Tibial artery (tissue), 4 donors: Measurements from ENCODE around the gene RPL10A.

ENCODE experiments used
- DNase-seq, 2 donors: peaks; one replicate each; pipeline ENCODE4 v3.0.0-alpha.2; 2019
- H3K27ac ChIP-seq, 2 donors: fragments of 200-600 bp; sonication (generic) in 1 of 2; 1 replicate in 1 of 2; 2 replicates in 1 of 2; pipeline ENCODE4 v1.5.1; 2018 to 2019; ENCODE audit warnings: mild to moderate bottlenecking in 1 of 2
- H3K27me3 ChIP-seq, 2 donors: fragments of 200-600 bp; sonication (generic) in 1 of 2; one replicate each; pipeline versions ENCODE4 v1.5.1 to v1.6.0; 2016 to 2019
- H3K36me3 ChIP-seq, 3 donors: fragments of 200-600 bp; sonication (generic) in 2 of 3; one replicate each; pipeline ENCODE4 v1.5.1; 2016 to 2019; ENCODE audit warnings: mild to moderate bottlenecking in 2 of 3
- H3K4me1 ChIP-seq, 4 donors: fragments of 200-600 bp; sonication (generic) in 2 of 4; 1 replicate in 3 of 4; 2 replicates in 1 of 4; pipeline ENCODE4 v1.5.1; 2016 to 2019
- H3K4me3 ChIP-seq, 2 donors: fragments of 200-600 bp; sonication (generic) in 1 of 2; 1 replicate in 1 of 2; 2 replicates in 1 of 2; pipeline ENCODE4 v1.5.1; 2018 to 2019; ENCODE audit warnings: mild to moderate bottlenecking in 2 of 2
- H3K9me3 ChIP-seq, 3 donors: fragments of 200-600 bp; sonication (generic) in 1 of 3; one replicate each; pipeline ENCODE4 v1.5.1; 2016 to 2019
- intact Hi-C: fragments of 100-400 bp; cut with DNase I; formaldehyde crosslinking; loops from one replicate; pipeline ENCODE4 v1.15.0; 2023; ENCODE audit warnings: low total_unique reads
- TF ChIP-seq, protein P1 (sequence below), 2 experiments: fragments of 200-600 bp in 1 of 2; fragments of 450-650 bp in 1 of 2; IDR thresholded peaks; one replicate each; pipeline ENCODE4 v1.5.1; 2017 to 2019; ENCODE audit warnings: antibody characterized with exemption in 2 of 2, mild to moderate bottlenecking in 1 of 2, moderate library complexity in 1 of 2

Gene RPL10A

DNA sequence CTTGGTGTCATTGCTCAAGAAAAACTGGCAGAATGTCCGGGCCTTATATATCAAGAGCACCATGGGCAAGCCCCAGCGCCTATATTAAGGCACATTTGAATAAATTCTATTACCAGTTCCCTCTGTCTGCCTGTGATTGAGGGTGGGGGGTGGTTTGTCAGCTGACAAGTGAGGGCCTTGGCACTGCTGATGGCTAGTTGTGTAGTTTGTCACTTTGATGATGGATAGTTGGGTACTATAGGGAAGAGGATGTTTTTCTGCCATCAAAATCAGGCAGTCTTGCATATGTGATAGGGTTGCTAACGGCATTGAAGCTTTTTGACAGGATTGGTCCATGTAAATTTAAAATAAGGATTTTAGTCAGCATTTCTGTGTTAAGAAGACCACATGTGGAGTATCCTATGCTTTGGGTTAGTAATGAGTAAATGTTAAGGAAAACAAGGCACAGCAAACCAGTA is 2.5 kb downstream of the RPL10A start:
- peaks cover 43 to 76% (median 57%) of the 10 kb centered on the region in 3 donors for H3K36me3 ChIP-seq
- no peaks in the 10 kb centered on the region for H3K9me3 ChIP-seq
- peak overlapping the region; percentile 11 to 86 for H3K27ac ChIP-seq
- TF ChIP-seq, protein P1, sequence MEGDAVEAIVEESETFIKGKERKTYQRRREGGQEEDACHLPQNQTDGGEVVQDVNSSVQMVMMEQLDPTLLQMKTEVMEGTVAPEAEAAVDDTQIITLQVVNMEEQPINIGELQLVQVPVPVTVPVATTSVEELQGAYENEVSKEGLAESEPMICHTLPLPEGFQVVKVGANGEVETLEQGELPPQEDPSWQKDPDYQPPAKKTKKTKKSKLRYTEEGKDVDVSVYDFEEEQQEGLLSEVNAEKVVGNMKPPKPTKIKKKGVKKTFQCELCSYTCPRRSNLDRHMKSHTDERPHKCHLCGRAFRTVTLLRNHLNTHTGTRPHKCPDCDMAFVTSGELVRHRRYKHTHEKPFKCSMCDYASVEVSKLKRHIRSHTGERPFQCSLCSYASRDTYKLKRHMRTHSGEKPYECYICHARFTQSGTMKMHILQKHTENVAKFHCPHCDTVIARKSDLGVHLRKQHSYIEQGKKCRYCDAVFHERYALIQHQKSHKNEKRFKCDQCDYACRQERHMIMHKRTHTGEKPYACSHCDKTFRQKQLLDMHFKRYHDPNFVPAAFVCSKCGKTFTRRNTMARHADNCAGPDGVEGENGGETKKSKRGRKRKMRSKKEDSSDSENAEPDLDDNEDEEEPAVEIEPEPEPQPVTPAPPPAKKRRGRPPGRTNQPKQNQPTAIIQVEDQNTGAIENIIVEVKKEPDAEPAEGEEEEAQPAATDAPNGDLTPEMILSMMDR (IDR thresholded peaks at IDR 0.05), result no peak
- no peak for DNase-seq
- H3K4me1 ChIP-seq, result peaks cover 0 to 49% (median 26%) of the 10 kb centered on the region in 4 donors
- no peaks in the 10 kb centered on the region for H3K27me3 ChIP-seq
- intact Hi-C loops, result no loop called here
- H3K4me3 ChIP-seq, result no peak overlapping the region

DNA sequence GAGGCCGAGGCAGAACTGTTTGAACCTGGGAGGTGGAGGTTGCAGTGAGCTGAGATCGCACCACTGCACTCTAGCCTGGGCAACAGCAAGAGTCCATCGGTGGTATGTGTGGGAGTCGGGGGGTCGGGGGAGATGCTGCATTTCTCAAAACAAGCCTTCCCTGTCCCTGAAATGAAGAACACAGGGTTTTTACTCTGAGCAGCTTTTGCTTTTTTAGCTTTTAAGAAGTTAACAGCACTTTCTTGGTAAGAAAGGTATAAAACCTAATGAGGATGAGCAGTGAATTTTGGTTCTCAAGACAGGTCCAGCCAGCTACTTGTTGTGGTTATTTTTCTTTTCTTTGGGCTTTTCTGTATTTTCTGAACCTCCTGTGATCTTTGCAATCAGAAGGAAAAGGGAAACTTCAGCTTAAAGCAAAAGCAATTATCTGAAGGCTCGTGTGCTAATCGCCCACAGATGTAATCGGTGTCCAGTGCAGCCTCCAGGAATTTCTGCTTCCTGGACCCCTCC is 3.7 kb downstream of the RPL10A start:
- no peak overlapping the region for H3K4me3 ChIP-seq
- H3K9me3 ChIP-seq, result no peaks in the 10 kb centered on the region
- TF ChIP-seq, protein P1 (IDR thresholded peaks at IDR 0.05), result no peak
- peaks cover 46 to 77% (median 62%) of the 10 kb centered on the region in 3 donors for H3K36me3 ChIP-seq
- no peaks in the 10 kb centered on the region for H3K27me3 ChIP-seq
- DNase-seq, result no peak
- H3K27ac ChIP-seq, result peak overlapping the region; percentile 20 to 86
- H3K4me1 ChIP-seq, result peaks cover 0 to 49% (median 26%) of the 10 kb centered on the region in 4 donors
- intact Hi-C loops, result no loop called here

DNA sequence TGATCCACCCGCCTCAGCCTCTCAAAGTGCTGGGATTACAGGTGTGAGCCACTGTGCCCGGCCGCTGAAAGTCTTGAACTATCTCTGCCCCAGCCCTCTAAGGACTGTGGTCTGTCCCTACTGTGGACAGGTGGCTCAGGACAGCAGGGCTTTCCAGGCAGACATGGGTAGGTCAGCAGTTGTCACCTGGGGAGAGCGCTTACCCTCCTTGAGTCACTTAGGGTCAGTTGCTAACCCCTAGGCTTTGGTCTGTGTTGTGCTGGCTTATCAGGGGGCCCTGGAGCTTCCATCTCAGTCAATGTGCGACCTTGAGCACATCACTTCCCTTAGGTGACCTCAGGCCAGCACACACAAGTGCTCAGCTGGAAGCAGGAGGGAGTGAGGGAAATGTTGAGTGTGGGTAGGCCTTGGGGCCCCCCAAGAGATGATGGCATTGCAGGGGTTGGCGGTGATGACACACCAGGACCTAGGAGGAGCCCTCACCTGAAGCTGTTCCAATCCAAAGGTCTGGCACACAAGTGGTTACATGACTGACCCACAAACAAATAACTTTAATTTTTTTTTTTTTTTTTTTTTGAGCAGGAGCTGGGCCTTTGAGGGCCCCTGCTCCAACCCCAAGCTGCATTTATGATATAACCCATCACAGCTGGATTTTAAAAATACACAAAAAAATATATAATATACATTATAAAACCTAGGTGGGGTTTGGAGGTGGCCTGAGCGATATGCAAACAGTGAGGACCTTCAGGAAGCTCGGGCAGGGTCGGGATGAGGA is 5.1 kb downstream of the RPL10A start:
- Histone ChIP-seq H3K27ac (peak overlapping the region in 1 of 2 donors; percentile 38), H3K4me3 (no peak overlapping the region), H3K4me1 (peaks cover 0 to 42% (median 24%) of the 10 kb centered on the region in 4 donors), H3K27me3 (no peaks in the 10 kb centered on the region), H3K9me3 (no peaks in the 10 kb centered on the region), H3K36me3 (peaks cover 49 to 90% (median 69%) of the 10 kb centered on the region in 3 donors)
- no peak for DNase-seq
- TF ChIP-seq, protein P1 (IDR thresholded peaks at IDR 0.05), result no peak
- intact Hi-C loops, result no loop called here

DNA sequence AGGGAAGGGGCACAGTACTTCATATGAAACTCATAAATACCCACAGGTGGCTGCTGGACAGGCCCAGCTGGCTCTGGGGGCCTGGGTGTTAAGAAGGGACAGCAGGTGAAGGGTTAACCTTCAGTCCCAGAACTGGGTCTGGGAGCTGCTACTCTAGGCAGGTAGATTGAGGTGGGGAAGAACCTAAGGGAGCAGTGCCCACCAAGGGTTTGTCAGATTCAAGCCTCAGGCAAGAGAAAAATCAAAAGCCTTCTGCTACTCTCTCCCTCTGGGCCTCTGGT is 5.6 kb downstream of the RPL10A start:
- Histone ChIP-seq H3K27ac (peak overlapping the region in 1 of 2 donors; percentile 38), H3K27me3 (no peaks in the 10 kb centered on the region), H3K4me1 (peaks cover 0 to 42% (median 24%) of the 10 kb centered on the region in 4 donors), H3K36me3 (peaks cover 52 to 95% (median 73%) of the 10 kb centered on the region in 3 donors), H3K9me3 (no peaks in the 10 kb centered on the region), H3K4me3 (no peak overlapping the region)
- TF ChIP-seq, protein P1 (IDR thresholded peaks at IDR 0.05), result no peak
- no peak for DNase-seq
- intact Hi-C loops, result no loop called here

DNA sequence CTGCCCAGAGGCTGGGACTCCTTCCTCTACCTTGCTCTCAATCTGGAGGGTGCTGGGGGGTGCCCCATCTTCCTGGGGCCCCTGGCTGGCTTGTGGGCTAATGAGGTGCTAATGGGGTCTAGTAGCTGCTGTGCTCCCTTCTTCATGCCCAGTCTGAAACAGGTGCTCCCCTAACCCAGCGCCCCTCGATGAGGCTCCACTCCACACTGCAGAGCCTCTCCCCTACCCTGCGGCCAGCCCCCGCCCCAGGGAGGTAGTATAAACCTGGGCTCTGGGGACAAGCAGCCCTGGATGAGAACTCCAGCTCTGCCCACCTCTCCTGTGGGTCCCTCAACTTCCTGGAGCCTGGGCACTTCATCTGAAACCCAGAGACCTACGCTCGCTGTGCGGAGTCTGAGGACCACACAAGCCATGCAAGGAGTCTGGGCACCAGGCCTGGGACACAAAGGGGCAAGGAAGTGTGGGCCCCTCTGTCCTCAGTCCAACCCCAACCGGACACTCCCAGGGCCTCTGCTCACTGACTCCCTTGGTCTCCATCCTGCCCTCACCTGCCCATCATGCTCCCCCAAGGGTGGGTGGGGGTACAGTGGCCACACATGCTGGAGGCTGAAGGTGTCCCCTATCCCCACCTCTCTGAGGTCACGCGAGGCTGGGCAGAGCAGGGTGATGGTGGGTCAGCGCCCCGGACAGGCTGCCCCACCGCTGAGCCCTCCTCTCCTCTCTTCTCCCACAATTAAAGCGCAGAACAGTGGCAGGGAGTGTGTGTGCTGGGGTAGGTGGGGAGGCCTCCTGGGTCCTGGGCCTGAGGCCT is 6.1 kb downstream of the RPL10A start:
- Histone ChIP-seq H3K4me1 (peaks cover 0 to 38% (median 23%) of the 10 kb centered on the region in 4 donors), H3K36me3 (peaks cover 57 to 97% (median 77%) of the 10 kb centered on the region in 3 donors), H3K4me3 (no peak overlapping the region), H3K9me3 (no peaks in the 10 kb centered on the region), H3K27me3 (no peaks in the 10 kb centered on the region), H3K27ac (peak overlapping the region in 1 of 2 donors; percentile 38)
- intact Hi-C loops, result no loop called here
- TF ChIP-seq, protein P1 (IDR thresholded peaks at IDR 0.05), result no peak
- no peak for DNase-seq
